HCT116 (cell line): ENCODE data around the gene TAF5L.

Experiments
- CTCF ChIP-seq, 3 experiments: fragments of 200-600 bp in 1 of 3; sonication (generic) in 1 of 3; IDR thresholded peaks in 2 of 3; conservative IDR thresholded peaks in 1 of 3; 2 replicates each; pipeline ENCODE4 v1.5.1; 2012 to 2017; ENCODE audit warnings: low read depth in 2 of 3, low read length in 2 of 3, antibody characterized with exemption in 1 of 3, borderline replicate concordance in 1 of 3, control low read depth in 1 of 3, mild to moderate bottlenecking in 1 of 3, mixed read lengths in 1 of 3, mixed run types in 1 of 3, moderate library complexity in 1 of 3; ENCODE audit not compliant: insufficient read depth in 1 of 3
- EZH2 ChIP-seq: fragments of 200-600 bp; sonication (generic); IDR thresholded peaks from 2 replicates; pipeline ENCODE4 v1.6.1; 2017; ENCODE audit warnings: antibody characterized with exemption, mixed run types
- POLR2AphosphoS5 ChIP-seq: IDR thresholded peaks from 2 replicates; pipeline ENCODE4 v1.6.1; 2011; ENCODE audit warnings: mild to moderate bottlenecking, low read depth, low read length, moderate library complexity
- SP1 ChIP-seq: IDR thresholded peaks from 2 replicates; pipeline ENCODE4 v1.6.1; 2012; ENCODE audit warnings: low read depth
- SRF ChIP-seq: IDR thresholded peaks from 2 replicates; pipeline ENCODE4 v1.6.1; 2012; ENCODE audit warnings: low read depth
- TCF7L2 ChIP-seq: IDR thresholded peaks from 2 replicates; pipeline ENCODE4 v1.7.0; 2011; ENCODE audit warnings: borderline replicate concordance, inconsistent platforms; ENCODE audit not compliant: insufficient read depth, insufficient read length; ENCODE audit errors: extremely low read depth

DNA sequence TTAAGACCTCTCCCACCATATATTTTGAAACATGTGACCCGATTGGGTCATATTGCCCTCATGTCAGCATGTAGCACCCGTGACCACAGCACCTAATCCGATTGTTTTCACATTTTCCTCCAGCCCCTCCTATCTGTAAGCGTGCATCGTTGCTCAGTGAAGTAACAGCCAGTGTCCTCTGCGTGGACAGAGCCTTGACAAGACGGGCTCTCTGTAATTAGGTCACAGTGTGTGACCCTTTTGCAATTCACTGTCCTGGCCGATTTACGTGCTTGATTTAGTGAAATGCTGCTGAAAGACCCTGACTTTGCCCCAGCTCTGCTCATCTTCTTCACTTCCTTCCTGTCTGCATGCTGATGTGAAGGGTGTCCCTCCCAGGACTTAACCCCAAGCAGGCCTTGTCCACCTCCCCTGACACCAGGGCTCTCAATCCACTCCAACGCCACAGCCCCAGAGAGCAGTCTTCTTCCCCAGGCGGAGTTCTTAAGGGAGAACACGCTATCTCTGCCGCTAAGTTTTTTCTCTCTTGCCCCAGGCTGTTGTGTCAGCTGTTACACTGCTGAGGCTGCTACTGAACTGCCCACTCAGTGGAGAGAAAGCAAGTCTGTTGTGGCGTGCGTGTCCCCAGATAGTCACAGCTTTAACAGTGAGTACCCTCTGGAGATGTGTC lies 19.5 kb upstream of the TAF5L start:
- TF ChIP-seq CTCF (IDR thresholded peaks at IDR 0.05 in 2 of 3, conservative IDR thresholded peaks at IDR 0.05 in 1 of 3; ENCODE audit: borderline replicate concordance in 1 of 3, insufficient read depth in 1 of 3, low read depth in 2 of 3, low read length in 2 of 3) (no peak), EZH2 (no peak), TCF7L2 (no peak), SP1 (no peak), SRF (no peak), POLR2AphosphoS5 (no peak)
